Activated CD8-positive, alpha-beta T cell treated with anti-CD3 and anti-CD28 coated beads for 36 hours (primary cell): ENCODE results near the gene FAM177A1. TPM values are rescaled to one million over a fixed set of nuclear protein-coding genes. Genes with fewer than 3 reads are reported as not detected.
A peak's percentile ranks its signal among the peaks of the same experiment; 100 is the strongest.
"Not testable (repeated sequence)": the region's sequence is repeated elsewhere in the genome, so short reads cannot be mapped to it uniquely, and the experiment has no call there.

Source experiments
- ATAC-seq: fragments of 200-7000 bp; cut with Tn5 transposase; one replicate; pipeline ENCODE4 v1.10.0; 2021; ENCODE audit warnings: mild to moderate bottlenecking, moderate library complexity
- CTCF ChIA-PET: fragments of 350-600 bp; sonication (Branson Sonifier 250); formaldehyde crosslinking; loops from one replicate; lab custom pipeline; 2021; ENCODE audit warnings: antibody characterized with exemption; lab: Charles Lee
- POLR2A ChIA-PET: fragments of 350-600 bp; sonication (Branson Sonifier 250); formaldehyde crosslinking; loops from one replicate; lab custom pipeline; 2021; ENCODE audit warnings: antibody characterized with exemption; lab: Charles Lee
- DNase-seq: peaks from one replicate; pipeline ENCODE4 v3.0.0-alpha.2; 2020
- H3K27ac Mint-ChIP-seq: one replicate; pipeline ENCODE4 v1.8.0; 2021; ENCODE audit warnings: mild to moderate bottlenecking, mixed read lengths
- H3K27me3 Mint-ChIP-seq: one replicate; pipeline ENCODE4 v1.8.0; 2021; ENCODE audit warnings: mixed read lengths
- H3K36me3 Mint-ChIP-seq: one replicate; pipeline ENCODE4 v1.8.0; 2021; ENCODE audit warnings: low read depth, mixed read lengths
- H3K4me1 Mint-ChIP-seq: one replicate; pipeline ENCODE4 v1.8.0; 2021; ENCODE audit warnings: low read depth, mixed read lengths
- H3K4me3 Mint-ChIP-seq: one replicate; pipeline ENCODE4 v1.8.0; 2021; ENCODE audit warnings: mild to moderate bottlenecking, moderate library complexity, mixed read lengths
- H3K9me3 Mint-ChIP-seq: one replicate; pipeline ENCODE4 v1.8.0; 2021; ENCODE audit warnings: mixed read lengths
- CTCF ChIP-seq: fragments of 200-600 bp; IDR thresholded peaks from one replicate; pipeline ENCODE4 v1.8.0; 2022; ENCODE audit warnings: antibody characterized with exemption, mild to moderate bottlenecking
- intact Hi-C: fragments of 100-400 bp; cut with micrococcal nuclease; formaldehyde crosslinking; loops from one replicate; pipeline ENCODE4 v1.10.0; 2022
- total RNA-seq, 2 experiments: library from RNA; stranded (reverse); gene quantifications; one replicate each; pipeline ENCODE4 v1.2.3, GENCODE V29; 2021

The FAM177A1 gene
- total RNA-seq, 2 experiments from 2014 or later, result 28.0 to 35.8 TPM

GRCh38 chr14:35078082-35078481 lies 32.0 kb downstream of the FAM177A1 start:
- POLR2A ChIA-PET, result no interaction called here
- intact Hi-C loops, result no loop called here
- Mint-ChIP-seq H3K27ac (no peak overlapping the region), H3K4me1 (no peaks in the 10 kb centered on the region), H3K9me3 (no peaks in the 10 kb centered on the region), H3K4me3 (no peak overlapping the region), H3K36me3 (peaks cover 7% of the 10 kb centered on the region), H3K27me3 (no peaks in the 10 kb centered on the region)
- TF ChIP-seq CTCF, result no peak
- DNase-seq (no peak), ATAC-seq (no peak)
- CTCF ChIA-PET, result no interaction called here

- ATAC-seq, result no peak
- Mint-ChIP-seq H3K4me3 (no peak overlapping the region), H3K4me1 (no peaks in the 10 kb centered on the region), H3K27me3 (no peaks in the 10 kb centered on the region), H3K36me3 (peaks cover 16% of the 10 kb centered on the region), H3K27ac (no peak overlapping the region), H3K9me3 (no peaks in the 10 kb centered on the region)
- ChIA-PET POLR2A (interaction anchor here (0.6 kb wide), 1 partner anchor 9 kb away, joined by 3 read pairs; no protein-coding TSS in a partner anchor), CTCF (no interaction called here)
- intact Hi-C loops, result no loop called here
- DNase-seq, result no peak
- no peak for TF ChIP-seq CTCF
These were observed 33.7 kb downstream of the FAM177A1 start for GRCh38 chr14:35079742-35080141.

GRCh38 chr14:35083530-35084150 lies 37.6 kb downstream of the FAM177A1 start:
- CTCF ChIA-PET, result no interaction called here
- no peaks in the 10 kb centered on the region for H3K4me1 Mint-ChIP-seq
- H3K4me3 Mint-ChIP-seq, result no peak overlapping the region
- H3K36me3 Mint-ChIP-seq, result peaks cover 30% of the 10 kb centered on the region
- no peak overlapping the region for H3K27ac Mint-ChIP-seq
- no peak for DNase-seq
- intact Hi-C loops, result no loop called here
- no peak for TF ChIP-seq CTCF
- H3K27me3 Mint-ChIP-seq, result no peaks in the 10 kb centered on the region
- H3K9me3 Mint-ChIP-seq, result no peaks in the 10 kb centered on the region
- no peak for ATAC-seq
- POLR2A ChIA-PET, result no interaction called here

- no peaks in the 10 kb centered on the region for H3K27me3 Mint-ChIP-seq
- no peaks in the 10 kb centered on the region for H3K4me1 Mint-ChIP-seq
- ChIA-PET POLR2A (no interaction called here), CTCF (no interaction called here)
- ATAC-seq, result no peak
- no peak for TF ChIP-seq CTCF
- H3K9me3 Mint-ChIP-seq, result no peaks in the 10 kb centered on the region
- H3K27ac Mint-ChIP-seq, result no peak overlapping the region
- DNase-seq, result no peak
- intact Hi-C loops, result no loop called here
- H3K36me3 Mint-ChIP-seq, result peaks cover 30% of the 10 kb centered on the region
- H3K4me3 Mint-ChIP-seq, result no peak overlapping the region
These were observed 39.4 kb downstream of the FAM177A1 start for GRCh38 chr14:35085441-35085840.

GRCh38 chr14:35088514-35088913 lies 42.4 kb downstream of the FAM177A1 start:
- no peaks in the 10 kb centered on the region for H3K27me3 Mint-ChIP-seq
- intact Hi-C loops, result no loop called here
- CTCF ChIA-PET, result no interaction called here
- peak overlapping the region; percentile 10 for H3K27ac Mint-ChIP-seq
- POLR2A ChIA-PET, result interaction anchor here (0.5 kb wide), 1 partner anchor 9 kb away, joined by 3 read pairs; no protein-coding TSS in a partner anchor
- DNase-seq, result no peak
- no peak for ATAC-seq
- H3K4me1 Mint-ChIP-seq, result no peaks in the 10 kb centered on the region
- H3K4me3 Mint-ChIP-seq, result no peak overlapping the region
- TF ChIP-seq CTCF, result no peak
- H3K9me3 Mint-ChIP-seq, result no peaks in the 10 kb centered on the region
- H3K36me3 Mint-ChIP-seq, result peaks cover 34% of the 10 kb centered on the region

- H3K9me3 Mint-ChIP-seq, DNase-seq, H3K27me3 Mint-ChIP-seq, H3K27ac Mint-ChIP-seq, H3K4me1 Mint-ChIP-seq, H3K4me3 Mint-ChIP-seq, ATAC-seq, intact Hi-C loops: not testable (repeated sequence)
- POLR2A ChIA-PET, result interaction anchor here (0.6 to 1.1 kb wide), 3 partner anchors 23 to 271 kb away, joined by 3 read pairs; no protein-coding TSS in a partner anchor
- H3K36me3 Mint-ChIP-seq, result peaks cover 25% of the 10 kb centered on the region
- CTCF ChIA-PET, result interaction anchor here (0.9 kb wide), 1 partner anchor 19 kb away, joined by 3 read pairs; no protein-coding TSS in a partner anchor
These were observed 48.6 kb downstream of the FAM177A1 start for GRCh38 chr14:35094645-35095044.
